Mucosa of rectum (tissue), 2 donors: ENCODE measurements around the gene CCDC18.
A peak's percentile ranks its signal among the peaks of the same experiment; 100 is the strongest.
"Not testable (repeated sequence)": the region's sequence is repeated elsewhere in the genome, so short reads cannot be mapped to it uniquely, and the experiment has no call there.

Experiments
- H3K27ac ChIP-seq, 2 donors: one replicate each; pipeline ENCODE4 v1.7.0; 2013; ENCODE audit warnings: inconsistent platforms in 2 of 2, low read depth in 2 of 2, low read length in 2 of 2
- H3K27me3 ChIP-seq, 2 donors: one replicate each; pipeline ENCODE4 v1.7.0; 2013; ENCODE audit warnings: low read length in 2 of 2; ENCODE audit not compliant: control insufficient read depth in 2 of 2, insufficient read depth in 2 of 2
- H3K36me3 ChIP-seq, 2 donors: one replicate each; pipeline ENCODE4 v1.7.0; 2013; ENCODE audit warnings: low read length in 2 of 2; ENCODE audit not compliant: control insufficient read depth in 2 of 2, insufficient read depth in 2 of 2
- H3K4me1 ChIP-seq, 2 donors: one replicate each; pipeline ENCODE4 v1.7.0; 2013; ENCODE audit warnings: low read length in 2 of 2, mild to moderate bottlenecking in 1 of 2; ENCODE audit not compliant: control insufficient read depth in 2 of 2, insufficient read depth in 2 of 2
- H3K4me3 ChIP-seq, 2 donors: one replicate each; pipeline ENCODE4 v1.7.0; 2013; ENCODE audit warnings: low read length in 2 of 2
- H3K9ac ChIP-seq, 2 donors: one replicate each; pipeline ENCODE4 v1.7.0; 2013; ENCODE audit warnings: low read length in 2 of 2, low read depth in 1 of 2, mild to moderate bottlenecking in 1 of 2
- H3K9me3 ChIP-seq, 2 donors: one replicate each; pipeline ENCODE4 v1.7.0; 2013; ENCODE audit warnings: low read length in 2 of 2; ENCODE audit not compliant: control insufficient read depth in 2 of 2
- donor health status: healthy.
- donor health status: Normal muscosa, but diverticular disease.

Gene CCDC18

GRCh38 chr1:93200086-93200620, 19.6 kb downstream of the CCDC18 start:
- Histone ChIP-seq H3K9me3 (no peaks in the 10 kb centered on the region), H3K4me3 (no peak overlapping the region), H3K36me3 (no peaks in the 10 kb centered on the region), H3K9ac (no peak overlapping the region), H3K4me1 (no peaks in the 10 kb centered on the region), H3K27me3 (no peaks in the 10 kb centered on the region), H3K27ac (no peak overlapping the region)

- H3K4me3 ChIP-seq, result no peak overlapping the region
Observed at GRCh38 chr1:93200714-93201113, 20.2 kb downstream of the CCDC18 start.

GRCh38 chr1:93205892-93206566, 25.5 kb downstream of the CCDC18 start:
- Histone ChIP-seq H3K27me3 (no peaks in the 10 kb centered on the region), H3K27ac (no peak overlapping the region), H3K9me3 (no peaks in the 10 kb centered on the region), H3K4me1 (no peaks in the 10 kb centered on the region), H3K36me3 (peaks cover 0 to 3% of the 10 kb centered on the region in 2 donors), H3K9ac (no peak overlapping the region), H3K4me3 (no peak overlapping the region)

More at GRCh38 chr1:93200714-93201113, 20.2 kb downstream of the CCDC18 start:
- no peak overlapping the region for H3K9ac ChIP-seq
- no peaks in the 10 kb centered on the region for H3K36me3 ChIP-seq
- no peaks in the 10 kb centered on the region for H3K9me3 ChIP-seq
- H3K27me3 ChIP-seq, result no peaks in the 10 kb centered on the region
- no peaks in the 10 kb centered on the region for H3K4me1 ChIP-seq
- no peak overlapping the region for H3K27ac ChIP-seq

GRCh38 chr1:93206567-93206954, 26.0 kb downstream of the CCDC18 start:
- Histone ChIP-seq H3K4me1 (no peaks in the 10 kb centered on the region), H3K36me3 (peaks cover 0 to 3% of the 10 kb centered on the region in 2 donors), H3K27me3 (no peaks in the 10 kb centered on the region), H3K4me3 (no peak overlapping the region), H3K27ac (no peak overlapping the region), H3K9me3 (no peaks in the 10 kb centered on the region), H3K9ac (no peak overlapping the region)

GRCh38 chr1:93207211-93207610, 26.7 kb downstream of the CCDC18 start:
- no peaks in the 10 kb centered on the region for H3K27me3 ChIP-seq
- H3K4me3 ChIP-seq, result no peak overlapping the region
- H3K9me3 ChIP-seq, result no peaks in the 10 kb centered on the region
- peaks cover 0 to 3% of the 10 kb centered on the region in 2 donors for H3K36me3 ChIP-seq
- H3K9ac ChIP-seq, result no peak overlapping the region
- H3K4me1 ChIP-seq, result no peaks in the 10 kb centered on the region
- no peak overlapping the region for H3K27ac ChIP-seq

GRCh38 chr1:93215322-93215721, 34.8 kb downstream of the CCDC18 start:
- H3K9me3 ChIP-seq, result no peaks in the 10 kb centered on the region
- no peak overlapping the region for H3K4me3 ChIP-seq
- H3K9ac ChIP-seq, result no peak overlapping the region
- no peaks in the 10 kb centered on the region for H3K4me1 ChIP-seq
- H3K27me3 ChIP-seq, result no peaks in the 10 kb centered on the region
- no peaks in the 10 kb centered on the region for H3K36me3 ChIP-seq
- H3K27ac ChIP-seq, result no peak overlapping the region

GRCh38 chr1:93219443-93219842, 38.9 kb downstream of the CCDC18 start:
- Histone ChIP-seq H3K27me3 (no peaks in the 10 kb centered on the region), H3K4me3 (peak overlapping the region in 1 of 2 donors; percentile 38), H3K9me3 (no peaks in the 10 kb centered on the region), H3K4me1 (no peaks in the 10 kb centered on the region), H3K27ac (no peak overlapping the region), H3K36me3 (peaks cover 0 to 2% of the 10 kb centered on the region in 2 donors), H3K9ac (no peak overlapping the region)

GRCh38 chr1:93220716-93221115, 40.2 kb downstream of the CCDC18 start:
- H3K27me3 ChIP-seq, H3K9ac ChIP-seq, H3K4me3 ChIP-seq, H3K36me3 ChIP-seq, H3K27ac ChIP-seq, H3K9me3 ChIP-seq, H3K4me1 ChIP-seq: not testable (repeated sequence)

GRCh38 chr1:93221913-93222312, 41.4 kb downstream of the CCDC18 start:
- H3K9ac ChIP-seq, result no peak overlapping the region
- H3K9me3 ChIP-seq, result no peaks in the 10 kb centered on the region
- no peak overlapping the region for H3K4me3 ChIP-seq
- no peak overlapping the region for H3K27ac ChIP-seq
- no peaks in the 10 kb centered on the region for H3K27me3 ChIP-seq
- H3K4me1 ChIP-seq, result no peaks in the 10 kb centered on the region
- H3K36me3 ChIP-seq, result peaks cover 0 to 2% of the 10 kb centered on the region in 2 donors

- Histone ChIP-seq H3K4me1 (no peaks in the 10 kb centered on the region), H3K27ac (no peak overlapping the region), H3K9ac (no peak overlapping the region), H3K4me3 (no peak overlapping the region), H3K36me3 (peaks cover 0 to 2% of the 10 kb centered on the region in 2 donors), H3K9me3 (no peaks in the 10 kb centered on the region), H3K27me3 (no peaks in the 10 kb centered on the region)
Observed at GRCh38 chr1:93223023-93223675, 42.6 kb downstream of the CCDC18 start.
